ENCODE data around the gene SCN10A.

The SCN10A gene

DNA sequence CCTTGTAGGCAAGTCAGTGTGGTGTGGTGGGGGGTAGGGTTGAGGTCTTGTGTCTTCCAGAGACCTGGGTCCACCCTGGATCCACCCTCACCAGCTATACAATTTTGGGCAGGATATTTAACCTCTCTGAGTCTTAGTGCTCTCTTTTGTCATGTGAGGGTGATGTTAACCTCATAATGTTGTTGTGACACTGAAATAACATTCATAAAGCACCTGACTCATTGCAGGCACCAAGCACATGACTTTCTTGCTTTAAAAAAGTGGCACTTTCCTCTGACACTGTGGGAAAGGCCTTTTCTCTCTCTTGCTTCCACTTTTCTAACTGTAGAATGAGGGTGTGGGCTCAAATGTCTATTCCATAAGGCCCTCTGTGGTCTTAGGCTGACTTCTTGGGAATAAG is 75.5 kb downstream of the SCN10A start:
- no peak overlapping the region for H3K27ac ChIP-seq (ENCODE audit: low read length)
- H3K9ac ChIP-seq (ENCODE audit: low read length in 2 of 2) = no peak overlapping the region
- no peak overlapping the region for H3K4me3 ChIP-seq (ENCODE audit: low read length in 2 of 2)

DNA sequence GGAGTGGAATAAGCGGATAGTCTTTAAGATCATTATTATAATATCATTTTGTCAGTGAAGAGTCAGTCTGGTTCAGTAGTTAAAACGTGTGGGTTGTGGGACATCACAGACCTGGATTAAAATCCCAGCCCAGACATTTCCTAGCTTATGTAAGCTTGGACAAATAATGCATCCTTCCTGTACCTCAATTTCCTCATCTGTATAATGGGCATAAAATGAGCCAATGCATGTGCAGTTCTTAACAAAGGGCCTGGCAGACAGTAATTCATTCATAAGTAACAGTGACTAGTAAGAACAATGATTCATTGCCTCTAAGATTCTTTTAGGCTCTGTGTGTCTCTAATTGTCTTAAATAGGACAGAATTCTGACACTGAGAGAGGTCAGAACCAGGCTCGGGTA is 76.1 kb downstream of the SCN10A start:
- H3K27me3 ChIP-seq (ENCODE audit: control insufficient read depth in 1 of 2, insufficient read depth in 2 of 2, low read length in 2 of 2) = peaks cover 0 to 5% of the 10 kb centered on the region in 2 donors
- no peak overlapping the region for H3K27ac ChIP-seq (ENCODE audit: low read length)
- H3K4me3 ChIP-seq (ENCODE audit: low read length in 2 of 2) = no peak overlapping the region
- H3K9me3 ChIP-seq (ENCODE audit: control insufficient read depth in 2 of 2, low read length in 2 of 2) = no peaks in the 10 kb centered on the region
- H3K36me3 ChIP-seq (ENCODE audit: control insufficient read depth in 2 of 2, insufficient read depth in 2 of 2, low read length in 2 of 2) = no peaks in the 10 kb centered on the region
- H3K4me1 ChIP-seq (ENCODE audit: control insufficient read depth, insufficient read depth, low read length) = no peaks in the 10 kb centered on the region
- H3K9ac ChIP-seq (ENCODE audit: low read length in 2 of 2) = no peak overlapping the region

More for the DNA sequence above, 75.5 kb downstream of the SCN10A start:
- H3K36me3 ChIP-seq (ENCODE audit: control insufficient read depth in 2 of 2, insufficient read depth in 2 of 2, low read length in 2 of 2) = no peaks in the 10 kb centered on the region
- no peaks in the 10 kb centered on the region for H3K4me1 ChIP-seq (ENCODE audit: control insufficient read depth, insufficient read depth, low read length)
- peaks cover 0 to 5% of the 10 kb centered on the region in 2 donors for H3K27me3 ChIP-seq (ENCODE audit: control insufficient read depth in 1 of 2, insufficient read depth in 2 of 2, low read length in 2 of 2)
- no peaks in the 10 kb centered on the region for H3K9me3 ChIP-seq (ENCODE audit: control insufficient read depth in 2 of 2, low read length in 2 of 2)

DNA sequence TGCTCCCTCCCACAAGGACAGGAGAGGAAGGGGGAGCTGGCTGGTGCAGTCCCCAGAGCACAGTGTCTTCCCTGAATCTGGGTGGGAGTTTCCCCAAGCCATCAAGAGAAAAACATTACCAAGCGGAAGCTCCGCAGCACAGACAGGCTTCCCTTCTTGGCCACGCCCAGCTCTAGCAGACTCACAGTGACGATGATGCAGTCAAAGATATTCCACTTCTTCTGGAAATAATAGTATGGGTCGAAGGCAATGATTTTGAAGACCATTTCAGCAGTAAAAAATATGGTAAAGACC is 76.7 kb downstream of the SCN10A start:
- Histone ChIP-seq H3K36me3 (ENCODE audit: control insufficient read depth in 2 of 2, insufficient read depth in 2 of 2, low read length in 2 of 2) (no peaks in the 10 kb centered on the region), H3K9me3 (ENCODE audit: control insufficient read depth in 2 of 2, low read length in 2 of 2) (no peaks in the 10 kb centered on the region), H3K27ac (ENCODE audit: low read length) (no peak overlapping the region), H3K9ac (ENCODE audit: low read length in 2 of 2) (no peak overlapping the region), H3K4me3 (ENCODE audit: low read length in 2 of 2) (no peak overlapping the region), H3K27me3 (ENCODE audit: control insufficient read depth in 1 of 2, insufficient read depth in 2 of 2, low read length in 2 of 2) (peaks cover 0 to 5% of the 10 kb centered on the region in 2 donors), H3K4me1 (ENCODE audit: control insufficient read depth, insufficient read depth, low read length) (no peaks in the 10 kb centered on the region)

DNA sequence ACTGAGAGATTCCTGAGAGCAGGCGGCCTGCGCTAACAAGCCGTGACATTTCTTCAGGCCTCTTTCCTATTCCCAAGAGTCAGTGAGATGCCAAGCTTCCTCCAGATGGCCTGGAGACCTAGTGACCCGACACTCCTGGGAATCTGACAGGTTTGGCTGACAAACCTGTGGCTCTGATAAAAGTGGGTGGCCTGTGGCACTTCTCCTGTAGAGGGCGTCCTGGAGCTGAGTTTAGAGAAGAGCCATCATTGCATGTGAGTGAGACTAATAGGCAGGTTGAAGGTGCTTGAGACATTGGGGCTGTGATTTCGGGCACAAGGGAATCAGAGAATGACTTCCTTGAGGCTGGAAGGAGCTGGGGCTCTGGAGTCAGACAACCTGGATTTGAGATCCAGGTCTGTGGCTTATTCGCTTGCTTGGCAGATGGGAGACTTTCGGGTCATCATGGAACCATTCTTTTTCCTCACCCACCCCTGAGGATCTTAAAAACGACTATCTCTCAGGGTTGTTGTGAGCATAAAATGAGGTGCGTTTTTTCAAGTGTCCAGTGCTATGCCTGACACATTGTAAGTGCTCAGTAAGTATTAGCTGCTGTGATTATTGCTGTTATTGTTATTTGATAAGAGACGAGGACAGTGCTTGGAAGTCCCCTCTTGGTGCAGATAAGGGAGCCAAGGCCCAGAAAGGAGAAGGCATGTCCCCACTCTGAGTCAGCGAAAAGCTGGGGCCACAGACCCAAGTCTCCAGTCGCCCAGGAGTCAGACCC is 77.2 kb downstream of the SCN10A start:
- H3K4me3 ChIP-seq (ENCODE audit: low read length in 2 of 2) = no peak overlapping the region
- H3K4me1 ChIP-seq (ENCODE audit: control insufficient read depth, insufficient read depth, low read length) = no peaks in the 10 kb centered on the region
- no peak overlapping the region for H3K27ac ChIP-seq (ENCODE audit: low read length)
- no peaks in the 10 kb centered on the region for H3K36me3 ChIP-seq (ENCODE audit: control insufficient read depth in 2 of 2, insufficient read depth in 2 of 2, low read length in 2 of 2)
- H3K9ac ChIP-seq (ENCODE audit: low read length in 2 of 2) = no peak overlapping the region
- peaks cover 0 to 5% of the 10 kb centered on the region in 2 donors for H3K27me3 ChIP-seq (ENCODE audit: control insufficient read depth in 1 of 2, insufficient read depth in 2 of 2, low read length in 2 of 2)
- H3K9me3 ChIP-seq (ENCODE audit: control insufficient read depth in 2 of 2, low read length in 2 of 2) = no peaks in the 10 kb centered on the region

DNA sequence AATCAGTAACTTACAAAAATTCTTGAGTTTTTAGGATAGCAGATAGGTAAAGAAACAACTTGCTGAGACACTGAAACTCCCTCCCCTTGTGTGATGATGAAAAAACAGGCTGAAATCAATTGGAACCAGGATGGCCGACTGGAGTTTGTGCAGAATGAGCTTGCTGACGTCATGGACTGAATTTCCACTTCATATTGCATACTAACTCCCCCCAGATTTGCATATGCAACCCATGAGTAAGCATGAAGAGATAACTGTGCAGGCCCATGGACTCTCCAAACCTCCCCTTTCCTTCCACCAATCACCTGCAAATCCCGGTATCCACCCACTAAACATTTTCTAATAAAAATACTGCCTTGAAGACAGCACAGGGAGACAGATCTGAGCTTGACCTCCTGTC is 84.5 kb downstream of the SCN10A start:
- H3K27ac ChIP-seq (ENCODE audit: low read length) = no peak overlapping the region
- H3K9me3 ChIP-seq (ENCODE audit: control insufficient read depth in 2 of 2, low read length in 2 of 2) = no peaks in the 10 kb centered on the region
- no peaks in the 10 kb centered on the region for H3K4me1 ChIP-seq (ENCODE audit: control insufficient read depth, insufficient read depth, low read length)
- no peaks in the 10 kb centered on the region for H3K36me3 ChIP-seq (ENCODE audit: control insufficient read depth in 2 of 2, insufficient read depth in 2 of 2, low read length in 2 of 2)
- no peak overlapping the region for H3K9ac ChIP-seq (ENCODE audit: low read length in 2 of 2)
- H3K4me3 ChIP-seq (ENCODE audit: low read length in 2 of 2) = no peak overlapping the region
- no peaks in the 10 kb centered on the region for H3K27me3 ChIP-seq (ENCODE audit: control insufficient read depth in 1 of 2, insufficient read depth in 2 of 2, low read length in 2 of 2)

DNA sequence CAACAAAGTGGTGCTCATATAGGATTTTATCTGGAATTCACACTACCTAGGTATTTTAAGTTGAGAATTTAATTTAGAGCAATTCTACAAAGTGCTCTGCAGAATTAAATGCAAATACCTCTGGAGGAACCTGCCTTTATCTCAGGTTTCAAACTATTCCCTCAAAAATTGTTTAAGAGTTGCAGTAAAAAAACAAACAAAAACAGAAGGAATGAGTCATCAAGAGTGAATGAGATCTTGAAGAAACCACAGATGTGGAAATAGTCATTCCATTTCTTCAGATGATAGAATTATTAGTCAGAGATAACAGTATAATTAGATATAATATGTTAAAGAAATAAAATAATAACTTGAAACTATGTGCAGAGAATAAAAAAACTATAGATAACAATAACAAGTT is 85.7 kb downstream of the SCN10A start:
- Histone ChIP-seq H3K27ac (ENCODE audit: low read length) (no peak overlapping the region), H3K4me3 (ENCODE audit: low read length in 2 of 2) (no peak overlapping the region), H3K9me3 (ENCODE audit: control insufficient read depth in 2 of 2, low read length in 2 of 2) (no peaks in the 10 kb centered on the region), H3K27me3 (ENCODE audit: control insufficient read depth in 1 of 2, insufficient read depth in 2 of 2, low read length in 2 of 2) (peaks cover 0 to 2% of the 10 kb centered on the region in 2 donors), H3K36me3 (ENCODE audit: control insufficient read depth in 2 of 2, insufficient read depth in 2 of 2, low read length in 2 of 2) (no peaks in the 10 kb centered on the region), H3K9ac (ENCODE audit: low read length in 2 of 2) (no peak overlapping the region), H3K4me1 (ENCODE audit: control insufficient read depth, insufficient read depth, low read length) (no peaks in the 10 kb centered on the region)

DNA sequence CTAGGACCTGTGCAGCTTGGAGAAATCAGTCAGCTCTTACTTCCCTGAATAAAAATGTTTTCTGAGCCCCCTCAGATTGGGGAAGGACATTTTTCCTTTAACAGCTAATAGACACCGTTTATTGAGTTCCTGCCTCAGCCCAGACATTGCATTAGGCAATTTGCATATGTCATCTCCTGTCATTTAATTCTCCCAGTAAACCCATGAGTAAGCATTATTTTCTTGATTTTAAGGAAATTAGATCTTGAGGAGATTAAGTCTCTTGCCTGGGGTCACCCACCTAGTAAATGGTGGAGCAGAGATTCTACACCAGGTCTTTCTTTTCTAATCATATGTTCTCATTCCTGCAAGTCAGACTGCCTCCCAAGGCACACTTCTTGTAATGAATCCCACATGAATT is 88.0 kb downstream of the SCN10A start:
- Histone ChIP-seq H3K36me3 (ENCODE audit: control insufficient read depth in 2 of 2, insufficient read depth in 2 of 2, low read length in 2 of 2) (no peaks in the 10 kb centered on the region), H3K27me3 (ENCODE audit: control insufficient read depth in 1 of 2, insufficient read depth in 2 of 2, low read length in 2 of 2) (peaks cover 0 to 2% of the 10 kb centered on the region in 2 donors), H3K9ac (ENCODE audit: low read length in 2 of 2) (no peak overlapping the region), H3K27ac (ENCODE audit: low read length) (no peak overlapping the region), H3K9me3 (ENCODE audit: control insufficient read depth in 2 of 2, low read length in 2 of 2) (no peaks in the 10 kb centered on the region), H3K4me3 (ENCODE audit: low read length in 2 of 2) (no peak overlapping the region), H3K4me1 (ENCODE audit: control insufficient read depth, insufficient read depth, low read length) (no peaks in the 10 kb centered on the region)

DNA sequence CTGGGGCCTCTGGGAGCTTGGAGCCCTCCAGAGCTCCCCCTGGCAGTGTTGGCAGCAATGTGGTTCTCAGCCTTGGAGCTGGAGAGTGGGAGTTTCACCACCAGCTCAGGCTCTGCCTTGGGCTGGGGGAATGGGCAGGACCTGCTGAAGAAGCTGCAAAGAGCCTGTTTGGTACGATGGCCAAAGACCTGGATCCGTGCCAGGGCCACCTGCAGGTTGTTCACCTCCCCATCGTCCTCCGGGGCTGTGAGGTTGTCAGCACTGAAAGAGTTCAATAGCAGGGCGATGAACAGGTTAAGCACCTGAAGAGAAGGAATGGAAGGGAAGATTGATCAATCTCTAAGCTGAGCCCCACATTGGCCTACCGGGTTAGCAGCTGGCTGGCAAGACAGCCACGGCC is 89.3 kb downstream of the SCN10A start:
- no peaks in the 10 kb centered on the region for H3K4me1 ChIP-seq (ENCODE audit: control insufficient read depth, insufficient read depth, low read length)
- no peak overlapping the region for H3K9ac ChIP-seq (ENCODE audit: low read length in 2 of 2)
- H3K27ac ChIP-seq (ENCODE audit: low read length) = no peak overlapping the region
- H3K9me3 ChIP-seq (ENCODE audit: control insufficient read depth in 2 of 2, low read length in 2 of 2) = no peaks in the 10 kb centered on the region
- H3K4me3 ChIP-seq (ENCODE audit: low read length in 2 of 2) = no peak overlapping the region
- H3K36me3 ChIP-seq (ENCODE audit: control insufficient read depth in 2 of 2, insufficient read depth in 2 of 2, low read length in 2 of 2) = no peaks in the 10 kb centered on the region
- peaks cover 0 to 6% of the 10 kb centered on the region in 2 donors for H3K27me3 ChIP-seq (ENCODE audit: control insufficient read depth in 1 of 2, insufficient read depth in 2 of 2, low read length in 2 of 2)

DNA sequence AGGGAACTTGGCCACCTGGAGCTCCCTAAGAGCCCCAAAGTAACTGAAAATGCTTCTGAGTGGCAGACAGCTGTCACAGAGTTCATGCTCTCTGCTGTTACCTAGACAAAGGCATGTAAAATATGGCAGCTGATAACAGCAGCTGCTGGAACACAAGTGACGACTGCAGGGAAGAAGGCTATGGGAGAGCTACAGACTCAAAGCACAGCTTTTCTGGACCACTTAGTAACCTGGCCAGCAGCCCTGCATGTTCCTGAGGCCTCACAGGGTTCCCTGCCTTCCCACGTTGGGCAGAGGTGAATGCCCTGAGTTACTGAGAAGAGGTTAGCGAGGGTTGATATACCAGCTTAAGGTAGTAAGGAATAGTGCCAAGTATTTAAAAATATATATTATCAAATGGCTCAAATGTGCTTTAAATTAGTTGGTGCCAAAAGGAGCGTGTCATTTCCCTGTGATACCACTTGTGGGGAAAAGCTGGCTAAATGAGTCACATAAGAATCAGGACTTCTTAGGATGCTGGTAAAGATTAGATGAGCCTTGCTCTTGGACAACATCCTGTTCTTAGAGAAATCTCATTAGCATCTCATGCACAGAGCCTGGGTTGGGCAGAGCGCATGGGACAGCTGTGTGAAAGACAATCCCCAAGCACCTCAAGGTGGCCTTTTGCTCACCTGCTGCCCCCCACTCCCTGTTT is 90.1 kb downstream of the SCN10A start:
- no peak overlapping the region for H3K9ac ChIP-seq (ENCODE audit: low read length in 2 of 2)
- H3K4me3 ChIP-seq (ENCODE audit: low read length in 2 of 2) = no peak overlapping the region
- H3K36me3 ChIP-seq (ENCODE audit: control insufficient read depth in 2 of 2, insufficient read depth in 2 of 2, low read length in 2 of 2) = no peaks in the 10 kb centered on the region
- H3K9me3 ChIP-seq (ENCODE audit: control insufficient read depth in 2 of 2, low read length in 2 of 2) = no peaks in the 10 kb centered on the region
- no peak overlapping the region for H3K27ac ChIP-seq (ENCODE audit: low read length)
- H3K27me3 ChIP-seq (ENCODE audit: control insufficient read depth in 1 of 2, insufficient read depth in 2 of 2, low read length in 2 of 2) = peaks cover 0 to 6% of the 10 kb centered on the region in 2 donors
- no peaks in the 10 kb centered on the region for H3K4me1 ChIP-seq (ENCODE audit: control insufficient read depth, insufficient read depth, low read length)

DNA sequence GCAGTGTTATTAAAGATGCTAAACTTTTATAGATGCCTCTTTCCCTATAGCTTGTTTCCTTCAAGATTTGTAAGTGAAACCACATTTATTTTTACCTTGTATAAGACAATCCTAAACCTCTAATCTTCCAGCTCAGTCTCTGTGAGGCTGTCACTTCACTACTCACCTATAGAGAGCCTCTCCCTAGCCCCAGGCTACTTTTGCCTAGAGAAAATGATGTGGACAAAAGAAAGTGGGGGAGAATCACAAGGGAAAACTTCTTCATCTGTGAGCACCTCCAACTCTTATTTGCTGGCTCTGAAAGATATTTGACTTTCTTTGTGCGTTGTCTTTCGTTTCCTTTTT is 91.7 kb downstream of the SCN10A start:
- Histone ChIP-seq H3K9ac (ENCODE audit: low read length in 2 of 2) (no peak overlapping the region), H3K9me3 (ENCODE audit: control insufficient read depth in 2 of 2, low read length in 2 of 2) (no peaks in the 10 kb centered on the region), H3K4me3 (ENCODE audit: low read length in 2 of 2) (no peak overlapping the region), H3K36me3 (ENCODE audit: control insufficient read depth in 2 of 2, insufficient read depth in 2 of 2, low read length in 2 of 2) (no peaks in the 10 kb centered on the region), H3K27ac (ENCODE audit: low read length) (no peak overlapping the region), H3K4me1 (ENCODE audit: control insufficient read depth, insufficient read depth, low read length) (no peaks in the 10 kb centered on the region), H3K27me3 (ENCODE audit: control insufficient read depth in 1 of 2, insufficient read depth in 2 of 2, low read length in 2 of 2) (peaks cover 0 to 6% of the 10 kb centered on the region in 2 donors)
